Lung (tissue), 12 donors: ENCODE measurements around the gene MED14. TPM values are rescaled to one million over a fixed set of nuclear protein-coding genes. Genes with fewer than 3 reads are reported as not detected.

ENCODE experiments used
- ATAC-seq: fragments of 200-7000 bp; cut with Tn5 transposase; one replicate; pipeline ENCODE4 v1.9.1; 2020; ENCODE audit warnings: moderate number of reproducible peaks; ENCODE audit not compliant: insufficient read depth, low FRiP score
- DNase-seq, 3 donors: peaks; one replicate each; pipeline ENCODE4 v3.0.0-alpha.2; 2013 to 2017
- H3K27ac ChIP-seq, 2 donors: one replicate each; pipeline ENCODE4 v1.5.1; 2013; ENCODE audit warnings: mild to moderate bottlenecking in 2 of 2, moderate library complexity in 2 of 2, control low read depth in 1 of 2, inconsistent platforms in 1 of 2, low read depth in 1 of 2, low read length in 1 of 2
- H3K27me3 ChIP-seq, 3 donors: one replicate each; pipeline ENCODE4 v1.5.1; 2013; ENCODE audit warnings: low read length in 2 of 3; ENCODE audit not compliant: control insufficient read depth in 3 of 3, insufficient read depth in 3 of 3
- H3K36me3 ChIP-seq, 4 donors: one replicate each; pipeline ENCODE4 v1.5.1; 2013; ENCODE audit warnings: low read length in 4 of 4, mild to moderate bottlenecking in 1 of 4, moderate library complexity in 1 of 4; ENCODE audit not compliant: control insufficient read depth in 4 of 4, insufficient read depth in 4 of 4
- H3K4me1 ChIP-seq, 5 donors: one replicate each; pipeline ENCODE4 v1.5.1; 2013; ENCODE audit warnings: low read length in 5 of 5, mild to moderate bottlenecking in 2 of 5, moderate library complexity in 1 of 5; ENCODE audit not compliant: control insufficient read depth in 5 of 5, insufficient read depth in 5 of 5
- H3K4me3 ChIP-seq: one replicate; pipeline ENCODE4 v1.5.1; 2013; ENCODE audit warnings: mild to moderate bottlenecking, control low read depth, moderate library complexity
- H3K9ac ChIP-seq, 2 donors: one replicate each; pipeline ENCODE4 v1.5.1; 2013; ENCODE audit warnings: low read length in 2 of 2, control low read depth in 1 of 2; ENCODE audit not compliant: insufficient read depth in 1 of 2
- H3K9me3 ChIP-seq, 4 donors: one replicate each; pipeline ENCODE4 v1.5.1; 2013; ENCODE audit warnings: low read length in 3 of 4, mild to moderate bottlenecking in 1 of 4, moderate library complexity in 1 of 4; ENCODE audit not compliant: control insufficient read depth in 4 of 4, insufficient read depth in 3 of 4
- WGBS, 2 donors: extraction: QIAGEN DNeasy Blood & Tissue Kit; methylation state at CpG; one replicate each; pipeline ENCODE4 v1.1.7; 2013; 5-methylcytosine and 5-hydroxymethylcytosine counted together
- polyA plus RNA-seq, 2 donors: library from polyadenylated mRNA; stranded (reverse); fragments of 200-250 nt; gene quantifications; one replicate each; pipeline ENCODE4 v1.2.1, GENCODE V29; 2013
- total RNA-seq, 2 donors: library from RNA; depleted of rRNA in 1 of 2; stranded (reverse); fragments of >200 nt in 1 of 2; gene quantifications; one replicate each; pipeline ENCODE4 v1.2.1, GENCODE V29; 2014 to 2021
- TF ChIP-seq, protein P1 (sequence below): IDR thresholded peaks from 2 replicates; pipeline ENCODE4 v1.5.1; 2012; ENCODE audit warnings: mild to moderate bottlenecking; ENCODE audit errors: control extremely low read depth, extremely low read depth
- donor health status: control.
- donor health status: control.
- donor health status: Bipolar disorder and iron deficiency.
- donor health status: healthy.
- donor health status: DM: yes; HTN: yes; CAD: no.

The MED14 gene
- total and polyA plus RNA-seq, 4 donors, result 9.1 to 41.1 (median 25.6) TPM

- Histone ChIP-seq H3K4me1 (peaks cover 4 to 17% (median 11%) of the 10 kb centered on the region in 5 donors), H3K9ac (peak overlapping the region in 1 of 2 donors; percentile 25), H3K36me3 (peaks cover 0 to 3% (median 1%) of the 10 kb centered on the region in 4 donors), H3K27ac (no peak overlapping the region), H3K9me3 (no peaks in the 10 kb centered on the region), H3K4me3 (no peak overlapping the region), H3K27me3 (peaks cover 4 to 54% (median 28%) of the 10 kb centered on the region in 3 donors)
- ATAC-seq (peak; percentile 34), DNase-seq (peak in 2 of 3 donors; percentile 29 to 30)
- TF ChIP-seq, protein P1, sequence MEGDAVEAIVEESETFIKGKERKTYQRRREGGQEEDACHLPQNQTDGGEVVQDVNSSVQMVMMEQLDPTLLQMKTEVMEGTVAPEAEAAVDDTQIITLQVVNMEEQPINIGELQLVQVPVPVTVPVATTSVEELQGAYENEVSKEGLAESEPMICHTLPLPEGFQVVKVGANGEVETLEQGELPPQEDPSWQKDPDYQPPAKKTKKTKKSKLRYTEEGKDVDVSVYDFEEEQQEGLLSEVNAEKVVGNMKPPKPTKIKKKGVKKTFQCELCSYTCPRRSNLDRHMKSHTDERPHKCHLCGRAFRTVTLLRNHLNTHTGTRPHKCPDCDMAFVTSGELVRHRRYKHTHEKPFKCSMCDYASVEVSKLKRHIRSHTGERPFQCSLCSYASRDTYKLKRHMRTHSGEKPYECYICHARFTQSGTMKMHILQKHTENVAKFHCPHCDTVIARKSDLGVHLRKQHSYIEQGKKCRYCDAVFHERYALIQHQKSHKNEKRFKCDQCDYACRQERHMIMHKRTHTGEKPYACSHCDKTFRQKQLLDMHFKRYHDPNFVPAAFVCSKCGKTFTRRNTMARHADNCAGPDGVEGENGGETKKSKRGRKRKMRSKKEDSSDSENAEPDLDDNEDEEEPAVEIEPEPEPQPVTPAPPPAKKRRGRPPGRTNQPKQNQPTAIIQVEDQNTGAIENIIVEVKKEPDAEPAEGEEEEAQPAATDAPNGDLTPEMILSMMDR, result no peak
- WGBS, 2 donors, result 28 to 42% methylated on average over 4 of the region's 4 CpGs
Observed at GRCh38 chrX:40729598-40730584, 5.5 kb downstream of the MED14 start.

- TF ChIP-seq, protein P1, result no peak
- peaks cover 0 to 5% (median 1%) of the 10 kb centered on the region in 4 donors for H3K36me3 ChIP-seq
- H3K27me3 ChIP-seq, result peaks cover 4 to 35% (median 19%) of the 10 kb centered on the region in 3 donors
- H3K4me1 ChIP-seq, result peaks cover 4 to 11% (median 7%) of the 10 kb centered on the region in 5 donors
- WGBS, 2 donors, result 82 to 89% methylated on average over 6 of the region's 6 CpGs
- no peaks in the 10 kb centered on the region for H3K9me3 ChIP-seq
- no peak overlapping the region for H3K27ac ChIP-seq
- no peak for DNase-seq
- H3K9ac ChIP-seq, result no peak overlapping the region
- H3K4me3 ChIP-seq, result no peak overlapping the region
- no peak for ATAC-seq
Observed at GRCh38 chrX:40727581-40728252, 7.6 kb downstream of the MED14 start.

DNA sequence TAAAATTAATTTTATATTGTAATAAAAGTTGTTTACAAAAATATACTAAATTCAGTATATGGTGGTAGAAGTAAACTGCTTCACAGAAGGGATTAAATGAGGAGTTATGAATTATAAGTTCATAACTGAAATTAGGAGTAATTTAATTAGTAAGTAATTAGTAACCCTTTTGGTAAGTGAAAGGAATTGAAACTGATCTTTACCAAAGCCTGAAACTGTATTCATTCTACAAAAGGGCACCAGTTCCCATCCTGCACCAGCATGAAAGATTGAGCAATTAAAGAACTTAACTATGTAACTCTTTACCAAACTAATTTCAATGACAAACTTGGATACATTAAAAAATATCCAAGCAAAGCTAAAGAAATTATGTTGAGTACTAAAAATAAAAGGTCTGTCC is 8.2 kb downstream of the MED14 start:
- H3K27me3 ChIP-seq, result peaks cover 4 to 33% (median 19%) of the 10 kb centered on the region in 3 donors
- H3K9ac ChIP-seq, result no peak overlapping the region
- peaks cover 0 to 5% (median 1%) of the 10 kb centered on the region in 4 donors for H3K36me3 ChIP-seq
- H3K27ac ChIP-seq, result no peak overlapping the region
- peaks cover 4 to 11% (median 7%) of the 10 kb centered on the region in 5 donors for H3K4me1 ChIP-seq
- no peak for DNase-seq
- no peaks in the 10 kb centered on the region for H3K9me3 ChIP-seq
- H3K4me3 ChIP-seq, result no peak overlapping the region
- TF ChIP-seq, protein P1, result no peak
- ATAC-seq, result no peak
